Nephron (organoid): ENCODE data around the gene CD276.

ENCODE experiments used
- H3K27ac Mint-ChIP-seq, 3 experiments: 2 replicates each; pipeline ENCODE4 v1.8.0; 2020; ENCODE audit warnings: mixed read lengths in 3 of 3, mild to moderate bottlenecking in 2 of 3, moderate library complexity in 1 of 3
- H3K27me3 Mint-ChIP-seq: 2 replicates; pipeline ENCODE4 v1.8.0; 2021; ENCODE audit warnings: low read depth, mild to moderate bottlenecking, moderate library complexity, mixed read lengths
- H3K36me3 Mint-ChIP-seq: 2 replicates; pipeline ENCODE4 v1.8.0; 2020; ENCODE audit warnings: low read depth, mixed read lengths
- H3K4me1 Mint-ChIP-seq: 2 replicates; pipeline ENCODE4 v1.8.0; 2020; ENCODE audit warnings: mixed read lengths
- H3K4me3 Mint-ChIP-seq, 3 experiments: 2 replicates each; pipeline ENCODE4 v1.8.0; 2020; ENCODE audit warnings: mild to moderate bottlenecking in 3 of 3, mixed read lengths in 3 of 3, moderate library complexity in 2 of 3
- H3K9me3 Mint-ChIP-seq: 2 replicates; pipeline ENCODE4 v1.8.0; 2020; ENCODE audit warnings: mixed read lengths
- TF ChIP-seq, protein P1 (sequence below), 3 experiments: fragments of 200-600 bp; sonication (generic); IDR thresholded peaks; one replicate each; pipeline ENCODE4 v1.5.0; 2021; ENCODE audit warnings: antibody characterized with exemption in 3 of 3; ENCODE audit not compliant: unreplicated experiment in 3 of 3

The CD276 gene

DNA sequence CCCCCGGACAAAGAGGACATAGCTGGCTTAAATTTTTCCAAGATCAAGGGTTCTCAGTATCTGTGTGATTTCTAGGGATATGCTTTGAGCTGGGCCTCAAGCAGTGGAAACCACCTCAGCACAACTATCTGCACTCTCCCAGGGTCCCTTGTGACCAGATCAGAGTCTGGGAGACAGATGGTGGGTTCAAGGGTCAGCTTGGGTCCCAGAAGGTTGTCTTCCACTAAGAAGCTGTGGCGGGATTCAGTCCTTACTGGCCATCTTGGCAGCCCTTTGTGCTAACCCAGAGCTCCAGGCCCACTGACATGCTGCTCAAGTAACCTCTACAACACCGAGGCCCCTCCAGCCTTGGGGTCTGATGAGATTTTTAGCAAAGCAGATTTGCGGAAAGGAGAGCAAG lies 66.3 kb downstream of the CD276 start:
- peaks cover 49% of the 10 kb centered on the region for H3K27me3 Mint-ChIP-seq
- H3K36me3 Mint-ChIP-seq, result no peaks in the 10 kb centered on the region
- peak overlapping the region; percentile 76 to 86 (median 84) for H3K4me3 Mint-ChIP-seq
- H3K4me1 Mint-ChIP-seq, result peaks cover 26% of the 10 kb centered on the region
- H3K27ac Mint-ChIP-seq, result peak overlapping the region in 2 of 3 experiments; percentile 30 to 59
- H3K9me3 Mint-ChIP-seq, result no peaks in the 10 kb centered on the region
- TF ChIP-seq, protein P1, sequence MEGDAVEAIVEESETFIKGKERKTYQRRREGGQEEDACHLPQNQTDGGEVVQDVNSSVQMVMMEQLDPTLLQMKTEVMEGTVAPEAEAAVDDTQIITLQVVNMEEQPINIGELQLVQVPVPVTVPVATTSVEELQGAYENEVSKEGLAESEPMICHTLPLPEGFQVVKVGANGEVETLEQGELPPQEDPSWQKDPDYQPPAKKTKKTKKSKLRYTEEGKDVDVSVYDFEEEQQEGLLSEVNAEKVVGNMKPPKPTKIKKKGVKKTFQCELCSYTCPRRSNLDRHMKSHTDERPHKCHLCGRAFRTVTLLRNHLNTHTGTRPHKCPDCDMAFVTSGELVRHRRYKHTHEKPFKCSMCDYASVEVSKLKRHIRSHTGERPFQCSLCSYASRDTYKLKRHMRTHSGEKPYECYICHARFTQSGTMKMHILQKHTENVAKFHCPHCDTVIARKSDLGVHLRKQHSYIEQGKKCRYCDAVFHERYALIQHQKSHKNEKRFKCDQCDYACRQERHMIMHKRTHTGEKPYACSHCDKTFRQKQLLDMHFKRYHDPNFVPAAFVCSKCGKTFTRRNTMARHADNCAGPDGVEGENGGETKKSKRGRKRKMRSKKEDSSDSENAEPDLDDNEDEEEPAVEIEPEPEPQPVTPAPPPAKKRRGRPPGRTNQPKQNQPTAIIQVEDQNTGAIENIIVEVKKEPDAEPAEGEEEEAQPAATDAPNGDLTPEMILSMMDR (IDR thresholded peaks at IDR 0.05; ENCODE audit: unreplicated experiment in 3 of 3), result no peak

DNA sequence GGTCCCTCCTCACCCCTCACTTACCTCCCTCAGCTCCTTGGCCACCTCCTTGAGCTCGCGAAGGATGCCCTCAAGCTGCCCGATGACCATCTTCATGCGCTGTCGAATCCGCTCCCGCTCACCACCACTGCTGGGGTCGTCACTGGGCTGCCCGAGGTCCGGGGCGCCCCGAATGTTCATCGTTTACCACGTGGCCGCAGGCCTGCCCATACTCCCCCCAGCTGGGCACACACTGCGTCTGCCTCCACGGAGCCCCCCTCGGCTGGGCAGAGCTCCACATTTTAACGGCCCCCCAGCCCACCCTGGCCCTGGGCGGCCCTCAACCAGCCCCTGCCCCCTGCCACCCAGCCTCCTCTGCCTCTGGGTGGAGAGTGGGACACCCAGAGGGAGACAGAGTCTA lies 66.8 kb downstream of the CD276 start:
- H3K9me3 Mint-ChIP-seq, result no peaks in the 10 kb centered on the region
- H3K4me1 Mint-ChIP-seq, result peaks cover 23% of the 10 kb centered on the region
- H3K36me3 Mint-ChIP-seq, result no peaks in the 10 kb centered on the region
- TF ChIP-seq, protein P1 (IDR thresholded peaks at IDR 0.05; ENCODE audit: unreplicated experiment in 3 of 3), result no peak
- no peak overlapping the region for H3K27ac Mint-ChIP-seq
- peaks cover 53% of the 10 kb centered on the region for H3K27me3 Mint-ChIP-seq
- peak overlapping the region; percentile 84 to 86 (median 86) for H3K4me3 Mint-ChIP-seq

DNA sequence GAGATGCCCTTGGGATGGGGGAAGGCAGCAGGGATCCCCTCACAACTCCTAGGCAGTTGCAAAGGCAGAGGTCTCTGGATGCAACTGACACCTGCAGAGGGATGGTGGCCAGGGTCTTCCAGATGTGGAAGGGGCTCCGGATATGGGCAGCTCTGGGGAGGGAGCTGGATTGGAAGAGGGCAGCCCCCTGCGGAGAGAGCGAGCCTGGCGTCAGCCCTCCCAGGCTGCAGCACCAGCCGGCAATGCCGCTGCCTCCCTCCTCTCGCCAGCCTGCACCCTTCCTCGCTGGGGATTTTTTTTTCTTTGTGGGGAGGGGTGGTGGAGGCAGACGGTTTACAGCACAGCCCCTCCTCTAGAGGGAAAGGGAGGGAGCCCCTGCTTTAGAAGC lies 67.3 kb downstream of the CD276 start:
- Mint-ChIP-seq H3K27me3 (peaks cover 50% of the 10 kb centered on the region), H3K4me1 (peaks cover 18% of the 10 kb centered on the region), H3K4me3 (peak overlapping the region; percentile 84 to 88 (median 86)), H3K36me3 (no peaks in the 10 kb centered on the region), H3K9me3 (no peaks in the 10 kb centered on the region), H3K27ac (no peak overlapping the region)
- TF ChIP-seq, protein P1 (IDR thresholded peaks at IDR 0.05; ENCODE audit: unreplicated experiment in 3 of 3), result no peak

DNA sequence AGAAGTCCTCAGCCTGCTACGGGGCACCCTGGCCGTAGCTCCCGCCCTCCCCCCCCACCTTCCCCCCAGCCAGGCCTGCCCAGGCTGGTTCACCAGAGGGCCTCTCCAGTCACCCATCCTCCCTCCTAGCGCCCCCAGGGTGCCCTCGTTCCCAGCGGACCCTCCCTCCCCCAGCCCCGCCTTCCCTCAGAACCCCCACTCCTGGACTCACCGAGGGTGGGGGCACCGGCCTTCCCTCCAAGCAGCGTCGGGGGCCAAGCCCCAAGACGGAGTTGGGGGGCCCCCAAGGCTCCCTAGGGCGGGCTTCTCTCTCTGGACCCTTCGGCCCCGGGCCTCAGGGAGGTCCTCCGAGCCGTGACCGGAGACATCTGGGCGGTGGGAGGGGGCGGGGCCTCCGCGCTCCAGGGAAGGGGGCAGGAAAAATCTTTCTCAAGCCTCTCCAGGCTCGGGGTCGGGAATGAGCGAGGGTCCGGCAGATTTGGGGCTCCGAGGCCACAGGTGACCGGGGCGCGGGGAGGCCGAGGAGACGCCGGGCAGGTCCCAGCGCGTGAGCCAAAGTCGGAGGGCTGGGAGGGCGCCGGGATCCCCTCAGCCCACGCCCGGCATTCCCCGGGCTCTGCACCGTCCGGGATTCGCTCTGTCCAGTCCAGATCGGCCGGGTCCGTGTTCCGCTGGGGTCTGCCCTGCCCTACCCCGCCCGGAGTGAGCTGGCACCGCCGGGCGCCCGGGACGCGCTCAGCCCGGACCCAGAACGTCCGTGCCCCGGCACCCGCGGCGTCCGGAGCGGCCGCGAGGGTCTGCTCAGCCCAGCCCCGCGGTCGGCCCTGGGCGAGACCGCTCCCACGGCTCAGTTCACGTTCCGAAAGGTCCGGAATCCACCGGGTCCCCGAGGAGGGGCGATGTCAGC lies 68.0 kb downstream of the CD276 start:
- H3K27me3 Mint-ChIP-seq, result peaks cover 50% of the 10 kb centered on the region
- peaks cover 11% of the 10 kb centered on the region for H3K4me1 Mint-ChIP-seq
- no peaks in the 10 kb centered on the region for H3K36me3 Mint-ChIP-seq
- peak overlapping the region; percentile 57 to 68 (median 58) for H3K4me3 Mint-ChIP-seq
- TF ChIP-seq, protein P1 (IDR thresholded peaks at IDR 0.05; ENCODE audit: unreplicated experiment in 3 of 3), result no peak
- H3K27ac Mint-ChIP-seq, result no peak overlapping the region
- no peaks in the 10 kb centered on the region for H3K9me3 Mint-ChIP-seq

DNA sequence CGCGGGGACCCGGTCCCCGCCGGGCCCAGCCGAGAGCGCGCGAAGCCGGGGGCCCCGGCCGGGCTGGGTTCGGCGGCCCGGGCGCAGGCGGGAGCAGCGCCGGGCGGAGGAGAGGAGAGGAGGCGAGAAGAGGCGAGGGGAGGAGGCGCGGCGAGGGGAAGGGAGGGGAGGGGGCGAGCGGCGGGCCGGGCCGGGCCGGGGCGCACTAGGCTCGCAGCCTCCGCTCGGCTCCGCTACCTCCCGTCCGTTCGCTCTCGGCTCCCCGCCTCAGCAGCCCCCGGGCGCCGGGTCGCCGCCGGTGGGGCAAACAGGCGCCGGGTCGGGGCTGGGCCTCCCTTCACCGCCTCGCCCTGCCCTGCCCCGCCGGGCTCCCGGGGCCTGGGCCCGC lies 68.6 kb downstream of the CD276 start:
- H3K27ac Mint-ChIP-seq, result no peak overlapping the region
- no peaks in the 10 kb centered on the region for H3K36me3 Mint-ChIP-seq
- peaks cover 49% of the 10 kb centered on the region for H3K27me3 Mint-ChIP-seq
- H3K4me3 Mint-ChIP-seq, result no peak overlapping the region
- no peaks in the 10 kb centered on the region for H3K9me3 Mint-ChIP-seq
- TF ChIP-seq, protein P1 (IDR thresholded peaks at IDR 0.05; ENCODE audit: unreplicated experiment in 3 of 3), result no peak
- H3K4me1 Mint-ChIP-seq, result peaks cover 9% of the 10 kb centered on the region
